MCF 10A (cell line): Measurements from ENCODE around the gene EXOC4. TPM values are rescaled to one million over a fixed set of nuclear protein-coding genes. Genes with fewer than 3 reads are reported as not detected.

Experiments
- BruUV-seq: library from RNA; stranded (reverse); fragments of 400-500 nt; replicated peaks from 2 replicates; lab custom pipeline; 2021; lab: Mats Ljungman, UMichigan
- CTCF ChIA-PET: fragments of 300-600 bp; sonication (Branson Sonifier 250); formaldehyde crosslinking; extraction: SDS; loops from one replicate; lab custom pipeline; 2021; ENCODE audit warnings: antibody characterized with exemption, inconsistent platforms; lab: Yijun Ruan, JAX
- POLR2A ChIA-PET: fragments of 300-600, 350-650 bp; sonication (Branson Sonifier 250); formaldehyde crosslinking; extraction: SDS; loops from one replicate; lab custom pipeline; 2020; ENCODE audit warnings: antibody characterized with exemption, inconsistent platforms; lab: Yijun Ruan, JAX
- DNase-seq: peaks from one replicate; pipeline ENCODE4 v3.0.0-alpha.2; 2018; ENCODE audit not compliant: unreplicated experiment
- H3K27ac Mint-ChIP-seq: one replicate; pipeline ENCODE4 v1.8.0; 2022; ENCODE audit warnings: mild to moderate bottlenecking, low read depth, mixed read lengths; ENCODE audit not compliant: unreplicated experiment
- H3K27me3 Mint-ChIP-seq: one replicate; pipeline ENCODE4 v1.8.0; 2022; ENCODE audit warnings: mixed read lengths; ENCODE audit not compliant: insufficient read depth, unreplicated experiment
- H3K36me3 Mint-ChIP-seq: one replicate; pipeline ENCODE4 v1.8.0; 2022; ENCODE audit warnings: mild to moderate bottlenecking, moderate library complexity, mixed read lengths; ENCODE audit not compliant: insufficient read depth, unreplicated experiment
- H3K4me1 Mint-ChIP-seq: one replicate; pipeline ENCODE4 v1.8.0; 2022; ENCODE audit warnings: mixed read lengths; ENCODE audit not compliant: insufficient read depth, unreplicated experiment
- H3K4me3 Mint-ChIP-seq: one replicate; pipeline ENCODE4 v1.8.0; 2022; ENCODE audit warnings: mild to moderate bottlenecking, moderate library complexity, mixed read lengths; ENCODE audit not compliant: unreplicated experiment
- H3K9me3 Mint-ChIP-seq: one replicate; pipeline ENCODE4 v1.8.0; 2022; ENCODE audit warnings: mixed read lengths; ENCODE audit not compliant: unreplicated experiment
- intact Hi-C: fragments of 100-400 bp; cut with micrococcal nuclease; formaldehyde crosslinking; loops from 2 replicates; pipeline ENCODE4 v1.14.1; 2022
- total RNA-seq: library from RNA; stranded (reverse); gene quantifications from 2 replicates; pipeline ENCODE4 v1.2.3, GENCODE V29; 2022
- TF ChIP-seq, protein P1 (sequence below): fragments of 200-600 bp; IDR thresholded peaks from one replicate; pipeline ENCODE4 v1.8.0; 2022; ENCODE audit warnings: antibody characterized with exemption, mild to moderate bottlenecking; ENCODE audit not compliant: unreplicated experiment

EXOC4 gene
- total RNA-seq, 1 experiment from 2014 or later: 105 TPM

DNA sequence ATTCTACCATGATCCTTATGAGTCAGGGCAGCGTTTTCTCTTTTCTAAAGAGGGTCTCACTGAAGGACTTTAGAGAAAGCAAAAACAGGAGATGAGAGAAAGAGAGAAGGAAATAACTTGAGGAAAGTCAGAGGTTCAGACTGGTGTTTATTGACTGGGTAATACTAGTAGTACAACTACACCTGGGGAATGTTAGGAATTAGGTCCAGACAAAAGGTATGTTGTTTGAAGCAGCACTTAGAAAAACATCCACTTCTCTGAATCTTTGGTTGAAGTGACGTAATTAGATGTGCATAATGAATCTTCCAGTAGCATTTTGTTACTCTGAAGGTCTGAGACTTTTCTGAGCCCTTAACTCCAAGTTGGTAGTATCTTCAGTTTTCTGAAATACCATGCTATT lies 494.0 kb downstream of the EXOC4 start:
- CTCF ChIA-PET: no interaction called here
- Mint-ChIP-seq H3K4me3 (no peak overlapping the region), H3K36me3 (no peaks in the 10 kb centered on the region), H3K4me1 (no peaks in the 10 kb centered on the region), H3K9me3 (no peaks in the 10 kb centered on the region), H3K27ac (no peak overlapping the region), H3K27me3 (no peaks in the 10 kb centered on the region)
- no peak for DNase-seq
- BruUV-seq: no TSS peak
- POLR2A ChIA-PET: interaction anchor here (0.7 to 1.1 kb wide), 2 partner anchors 8 to 31 kb away, joined by 3 to 4 read pairs; no protein-coding TSS in a partner anchor
- intact Hi-C loops: loop anchor here (10.0 kb wide), 3 partner anchors 108 to 678 kb away; no protein-coding TSS in a partner anchor
- TF ChIP-seq, protein P1, sequence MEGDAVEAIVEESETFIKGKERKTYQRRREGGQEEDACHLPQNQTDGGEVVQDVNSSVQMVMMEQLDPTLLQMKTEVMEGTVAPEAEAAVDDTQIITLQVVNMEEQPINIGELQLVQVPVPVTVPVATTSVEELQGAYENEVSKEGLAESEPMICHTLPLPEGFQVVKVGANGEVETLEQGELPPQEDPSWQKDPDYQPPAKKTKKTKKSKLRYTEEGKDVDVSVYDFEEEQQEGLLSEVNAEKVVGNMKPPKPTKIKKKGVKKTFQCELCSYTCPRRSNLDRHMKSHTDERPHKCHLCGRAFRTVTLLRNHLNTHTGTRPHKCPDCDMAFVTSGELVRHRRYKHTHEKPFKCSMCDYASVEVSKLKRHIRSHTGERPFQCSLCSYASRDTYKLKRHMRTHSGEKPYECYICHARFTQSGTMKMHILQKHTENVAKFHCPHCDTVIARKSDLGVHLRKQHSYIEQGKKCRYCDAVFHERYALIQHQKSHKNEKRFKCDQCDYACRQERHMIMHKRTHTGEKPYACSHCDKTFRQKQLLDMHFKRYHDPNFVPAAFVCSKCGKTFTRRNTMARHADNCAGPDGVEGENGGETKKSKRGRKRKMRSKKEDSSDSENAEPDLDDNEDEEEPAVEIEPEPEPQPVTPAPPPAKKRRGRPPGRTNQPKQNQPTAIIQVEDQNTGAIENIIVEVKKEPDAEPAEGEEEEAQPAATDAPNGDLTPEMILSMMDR: no peak

DNA sequence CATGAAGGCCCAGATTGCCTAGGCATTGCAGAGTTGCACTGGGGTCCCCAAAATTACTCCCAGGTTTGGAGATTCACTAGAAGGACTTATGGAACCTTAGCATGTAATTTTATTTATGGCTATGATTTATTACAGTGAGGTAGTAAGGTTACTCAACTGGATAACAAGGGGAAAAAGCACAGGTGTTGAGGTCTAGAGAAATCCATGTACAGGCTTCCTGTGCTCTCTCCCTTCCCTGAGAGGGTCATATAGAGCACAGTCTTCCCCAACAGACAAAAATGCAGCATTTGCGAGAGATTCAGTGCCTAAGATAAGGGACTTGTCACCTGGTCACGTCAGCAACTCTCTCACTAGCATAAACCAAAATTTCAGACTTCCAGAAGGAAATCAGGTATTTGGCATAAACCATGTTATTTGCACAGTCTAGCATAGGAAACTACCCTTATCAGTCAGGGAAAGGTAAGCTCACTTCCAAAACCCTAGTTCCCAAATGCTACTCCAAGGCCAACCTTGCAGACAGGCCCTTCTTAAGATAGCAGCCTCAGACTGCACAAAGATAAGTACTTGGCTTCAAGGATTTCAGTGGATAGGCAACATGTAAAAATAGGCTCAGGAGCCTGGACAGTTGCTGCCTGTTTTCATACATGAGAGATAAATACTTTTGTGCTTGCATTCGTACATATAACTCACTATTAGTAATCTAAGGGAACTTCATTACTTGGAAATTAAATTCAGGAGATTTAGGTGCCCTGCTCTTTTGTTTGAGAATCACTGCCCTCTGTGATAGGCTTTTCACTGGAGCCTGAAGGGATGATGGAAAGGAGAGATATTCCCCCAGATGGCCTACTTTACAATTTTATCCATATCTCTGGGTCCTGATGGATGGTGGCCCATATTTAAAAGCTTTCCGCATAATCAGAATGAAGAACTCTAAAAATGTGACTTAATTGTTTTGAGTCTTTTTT lies 495.8 kb downstream of the EXOC4 start:
- ChIA-PET POLR2A (no interaction called here), CTCF (interaction anchor here (1.1 kb wide), 1 partner anchor 268 kb away, joined by 3 read pairs; no protein-coding TSS in a partner anchor)
- DNase-seq: no peak
- intact Hi-C loops: loop anchor here (10.0 kb wide), 3 partner anchors 106 to 676 kb away; no protein-coding TSS in a partner anchor
- Mint-ChIP-seq H3K9me3 (no peaks in the 10 kb centered on the region), H3K4me3 (no peak overlapping the region), H3K27me3 (no peaks in the 10 kb centered on the region), H3K36me3 (no peaks in the 10 kb centered on the region), H3K4me1 (peaks cover 7% of the 10 kb centered on the region), H3K27ac (no peak overlapping the region)
- TF ChIP-seq, protein P1: no peak
- no TSS peak for BruUV-seq

DNA sequence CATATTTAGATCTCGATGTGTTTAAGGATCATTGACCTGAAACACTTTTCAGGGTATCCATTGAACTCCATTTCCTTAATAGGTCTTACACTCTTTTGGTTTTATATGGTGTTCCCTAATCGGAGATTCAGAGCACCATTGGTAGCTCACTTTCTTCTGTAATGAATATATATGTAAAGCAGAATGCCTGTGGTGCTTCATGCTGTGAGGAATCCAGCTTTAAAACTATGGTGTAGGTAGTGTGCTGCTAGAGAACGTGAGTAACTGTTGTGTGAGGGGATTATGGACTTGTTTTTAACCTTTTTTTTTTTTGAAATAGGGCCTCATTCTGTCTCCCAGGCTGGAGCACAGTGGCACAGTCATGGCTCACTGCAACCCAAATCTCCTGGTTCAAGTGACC lies 497.4 kb downstream of the EXOC4 start:
- no peaks in the 10 kb centered on the region for H3K9me3 Mint-ChIP-seq
- TF ChIP-seq, protein P1: no peak
- no peak overlapping the region for H3K4me3 Mint-ChIP-seq
- H3K27ac Mint-ChIP-seq: no peak overlapping the region
- ChIA-PET POLR2A (no interaction called here), CTCF (no interaction called here)
- H3K27me3 Mint-ChIP-seq: no peaks in the 10 kb centered on the region
- H3K4me1 Mint-ChIP-seq: peaks cover 19% of the 10 kb centered on the region
- no peaks in the 10 kb centered on the region for H3K36me3 Mint-ChIP-seq
- BruUV-seq: no TSS peak
- intact Hi-C loops: no loop called here
- no peak for DNase-seq

DNA sequence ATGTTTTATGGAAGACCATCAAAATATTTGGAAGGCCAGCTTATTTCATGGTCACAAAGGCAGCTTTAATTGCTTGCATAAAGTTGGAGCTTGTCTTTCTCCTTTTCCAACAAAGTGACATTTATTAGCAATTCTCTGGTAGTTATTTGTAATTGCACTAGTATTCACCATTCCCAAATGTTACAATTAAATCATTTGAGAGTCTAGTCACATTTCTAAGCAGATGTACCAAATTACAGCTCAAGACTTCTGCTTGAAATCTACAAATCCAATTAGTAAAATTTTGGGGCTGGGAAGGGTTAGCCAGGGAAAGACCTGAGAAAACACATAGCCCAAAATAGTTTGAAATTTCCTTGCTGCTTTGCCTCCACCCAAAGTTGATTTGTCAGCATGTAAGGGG lies 498.2 kb downstream of the EXOC4 start:
- no peak overlapping the region for H3K27ac Mint-ChIP-seq
- CTCF ChIA-PET: interaction anchor here (0.8 kb wide), 1 partner anchor 8 kb away, joined by 4 read pairs; no protein-coding TSS in a partner anchor
- intact Hi-C loops: no loop called here
- POLR2A ChIA-PET: no interaction called here
- no peak for DNase-seq
- no peaks in the 10 kb centered on the region for H3K36me3 Mint-ChIP-seq
- TF ChIP-seq, protein P1: no peak
- H3K4me1 Mint-ChIP-seq: peaks cover 19% of the 10 kb centered on the region
- H3K9me3 Mint-ChIP-seq: no peaks in the 10 kb centered on the region
- no peaks in the 10 kb centered on the region for H3K27me3 Mint-ChIP-seq
- H3K4me3 Mint-ChIP-seq: no peak overlapping the region
- BruUV-seq: no TSS peak
